ENCODE results near the gene CSF3R.

GRCh38 chr1:36469163-36469562 lies 13.6 kb downstream of the CSF3R start:
- TF ChIP-seq POLR2AphosphoS5 (IDR thresholded peaks at IDR 0.05; ENCODE audit: low read depth, low read length) (no peak), TAF1 (IDR thresholded peaks at IDR 0.05; ENCODE audit: borderline replicate concordance, insufficient read depth, low read length) (no peak), REST (IDR thresholded peaks at IDR 0.05; ENCODE audit: insufficient read depth in 1 of 2, low read depth in 2 of 2, low read length in 2 of 2) (no peak), SIN3A (IDR thresholded peaks at IDR 0.05; ENCODE audit: borderline replicate concordance, insufficient read depth, low read length) (no peak), FOXP2 (optimal IDR thresholded peaks at IDR 0.05; ENCODE audit: borderline replicate concordance, extremely low read depth, extremely low read length, insufficient read depth) (no peak)
